ENCODE measurements around the gene DERA.

- no peak for TF ChIP-seq CTCF (IDR thresholded peaks at IDR 0.05)
- TF ChIP-seq POLR2A (IDR thresholded peaks at IDR 0.05) = no peak
These were observed 92.3 kb downstream of the DERA start for GRCh38 chr12:16003460-16003859.

Measured in breast epithelium (tissue), 3 donors.